H9 (cell line): ENCODE measurements around the gene NT5DC1. TPM values are rescaled to one million over a fixed set of nuclear protein-coding genes. Genes with fewer than 3 reads are reported as not detected.

Experiments used
- DNase-seq: peaks from one replicate; pipeline ENCODE4 v3.0.0-alpha.2; 2017
- H2AFZ ChIP-seq: one replicate; pipeline ENCODE4 v1.6.1; 2013; ENCODE audit warnings: mild to moderate bottlenecking, low read length, control low read depth, moderate library complexity
- H2AK5ac ChIP-seq: 2 replicates; pipeline ENCODE4 v1.6.1; 2013; ENCODE audit warnings: low read length, control low read depth, mixed read lengths; ENCODE audit not compliant: insufficient read length
- H2BK120ac ChIP-seq: one replicate; pipeline ENCODE4 v1.6.1; 2013; ENCODE audit warnings: low read depth, mild to moderate bottlenecking, low read length, control low read depth, inconsistent platforms; ENCODE audit not compliant: poor library complexity, severe bottlenecking
- H2BK12ac ChIP-seq: 2 replicates; pipeline ENCODE4 v1.6.1; 2013; ENCODE audit warnings: low read length, control low read depth, mixed read lengths, low read depth; ENCODE audit not compliant: insufficient read length
- H2BK15ac ChIP-seq: 2 replicates; pipeline ENCODE4 v1.6.1; 2013; ENCODE audit warnings: low read depth, low read length, control low read depth
- H2BK20ac ChIP-seq: one replicate; pipeline ENCODE4 v1.6.1; 2013; ENCODE audit warnings: low read depth, mild to moderate bottlenecking, low read length, control low read depth, inconsistent platforms; ENCODE audit not compliant: poor library complexity, severe bottlenecking
- H2BK5ac ChIP-seq: 2 replicates; pipeline ENCODE4 v1.6.1; 2013; ENCODE audit warnings: low read length, control low read depth, mixed read lengths; ENCODE audit not compliant: insufficient read length
- H3K14ac ChIP-seq: 2 replicates; pipeline ENCODE4 v1.6.1; 2013; ENCODE audit warnings: low read length, control low read depth; ENCODE audit not compliant: insufficient read depth
- H3K18ac ChIP-seq: 2 replicates; pipeline ENCODE4 v1.6.1; 2013; ENCODE audit warnings: low read depth, mild to moderate bottlenecking, mixed read lengths, low read length, control low read depth; ENCODE audit not compliant: insufficient read length
- H3K23ac ChIP-seq: 2 replicates; pipeline ENCODE4 v1.6.1; 2013; ENCODE audit warnings: low read length, control low read depth, mixed read lengths, low read depth; ENCODE audit not compliant: insufficient read length
- H3K23me2 ChIP-seq: 2 replicates; pipeline ENCODE4 v1.6.1; 2013; ENCODE audit warnings: low read depth, mild to moderate bottlenecking, mixed read lengths, low read length, control low read depth; ENCODE audit not compliant: insufficient read length, poor library complexity, severe bottlenecking
- H3K27ac ChIP-seq: 2 replicates; pipeline ENCODE4 v1.5.1; 2013; ENCODE audit warnings: low read length, control low read depth, mixed read lengths, low read depth; ENCODE audit not compliant: insufficient read length
- H3K27me3 ChIP-seq: 2 replicates; pipeline ENCODE4 v1.6.1; 2013; ENCODE audit warnings: low read length, control low read depth, inconsistent platforms; ENCODE audit not compliant: insufficient read depth
- H3K4ac ChIP-seq: 2 replicates; pipeline ENCODE4 v1.6.1; 2013; ENCODE audit warnings: low read depth, mild to moderate bottlenecking, control low read depth, inconsistent platforms, low read length, moderate library complexity
- H3K4me1 ChIP-seq: 2 replicates; pipeline ENCODE4 v1.6.1; 2013; ENCODE audit warnings: low read length, control low read depth, inconsistent platforms; ENCODE audit not compliant: insufficient read depth
- H3K4me2 ChIP-seq: 2 replicates; pipeline ENCODE4 v1.6.1; 2013; ENCODE audit warnings: low read length, control low read depth, mixed read lengths; ENCODE audit not compliant: insufficient read length, insufficient read depth
- H3K56ac ChIP-seq: 2 replicates; pipeline ENCODE4 v1.6.1; 2013; ENCODE audit warnings: low read depth, mild to moderate bottlenecking, mixed read lengths, low read length, control low read depth; ENCODE audit not compliant: insufficient read length
- H3K79me1 ChIP-seq: 2 replicates; pipeline ENCODE4 v1.6.1; 2013; ENCODE audit warnings: low read depth, mild to moderate bottlenecking, moderate library complexity, low read length, control low read depth, inconsistent platforms; ENCODE audit not compliant: insufficient read depth, poor library complexity, severe bottlenecking
- H3K79me2 ChIP-seq: 2 replicates; pipeline ENCODE4 v1.6.1; 2013; ENCODE audit warnings: low read length, control low read depth, inconsistent platforms; ENCODE audit not compliant: insufficient read depth
- H3K9ac ChIP-seq: 2 replicates; pipeline ENCODE4 v1.6.1; 2013; ENCODE audit warnings: low read length, control low read depth, mixed read lengths; ENCODE audit not compliant: insufficient read length; ENCODE audit errors: extremely low read depth
- H3K9me3 ChIP-seq: one replicate; pipeline ENCODE4 v1.6.1; 2013; ENCODE audit warnings: low read depth, low read length, inconsistent platforms; ENCODE audit not compliant: control insufficient read depth
- H3T11ph ChIP-seq: one replicate; pipeline ENCODE4 v1.6.1; 2013; ENCODE audit warnings: mild to moderate bottlenecking, low read length, control low read depth, inconsistent platforms
- H4K20me1 ChIP-seq: one replicate; pipeline ENCODE4 v1.6.1; 2013; ENCODE audit not compliant: control insufficient read depth, insufficient read length, insufficient read depth
- H4K5ac ChIP-seq: 2 replicates; pipeline ENCODE4 v1.6.1; 2013; ENCODE audit warnings: low read depth, mild to moderate bottlenecking, mixed read lengths, low read length, control low read depth; ENCODE audit not compliant: insufficient read length
- H4K8ac ChIP-seq: replicated peaks from 2 replicates; pipeline ENCODE4 v1.6.1; 2013; ENCODE audit warnings: low read length, control low read depth, mixed read lengths, low read depth; ENCODE audit not compliant: insufficient read length
- H4K91ac ChIP-seq: 2 replicates; pipeline ENCODE4 v1.6.1; 2013; ENCODE audit warnings: low read depth, mild to moderate bottlenecking, moderate library complexity, mixed read lengths, low read length, control low read depth; ENCODE audit not compliant: insufficient read length
- H3K27ac Mint-ChIP-seq, 3 experiments: 2 replicates in 2 of 3; 3 replicates in 1 of 3; pipeline ENCODE4 v1.8.0; 2020 to 2021; ENCODE audit warnings: mixed read lengths in 3 of 3, mild to moderate bottlenecking in 1 of 3, moderate library complexity in 1 of 3
- H3K27me3 Mint-ChIP-seq: 2 replicates; pipeline ENCODE4 v1.8.0; 2021; ENCODE audit warnings: low read depth, mild to moderate bottlenecking, moderate library complexity, mixed read lengths
- H3K36me3 Mint-ChIP-seq, 3 experiments: 2 replicates in 2 of 3; 3 replicates in 1 of 3; pipeline ENCODE4 v1.8.0; 2020 to 2021; ENCODE audit warnings: low read depth in 3 of 3, mixed read lengths in 3 of 3; ENCODE audit not compliant: insufficient read depth in 1 of 3
- H3K4me1 Mint-ChIP-seq, 2 experiments: 2 replicates each; pipeline ENCODE4 v1.8.0; 2020; ENCODE audit warnings: mixed read lengths in 2 of 2
- H3K4me3 Mint-ChIP-seq, 2 experiments: 2 replicates in 1 of 2; 3 replicates in 1 of 2; pipeline ENCODE4 v1.8.0; 2020 to 2021; ENCODE audit warnings: mild to moderate bottlenecking in 2 of 2, mixed read lengths in 2 of 2, moderate library complexity in 1 of 2
- H3K9me3 Mint-ChIP-seq, 2 experiments: 2 replicates in 1 of 2; 3 replicates in 1 of 2; pipeline ENCODE4 v1.8.0; 2020; ENCODE audit warnings: mild to moderate bottlenecking in 2 of 2, mixed read lengths in 2 of 2, moderate library complexity in 1 of 2
- WGBS: extraction: QIAGEN DNeasy Blood & Tissue Kit; methylation state at CpG from one replicate; pipeline ENCODE4 v1.1.7; 2013; ENCODE audit warnings: missing lambda C conversion rate, low lambda C conversion rate, mixed read lengths; ENCODE audit not compliant: insufficient read length; ENCODE audit errors: extremely low coverage; 5-methylcytosine and 5-hydroxymethylcytosine counted together
- total RNA-seq: library from RNA; stranded (reverse); gene quantifications from 2 replicates; pipeline ENCODE4 v1.2.1, GENCODE V29; 2021
- TF ChIP-seq, protein P1 (sequence below): fragments of 200-600 bp; sonication (generic); conservative IDR thresholded peaks from 3 replicates; pipeline ENCODE4 v1.8.0; 2021; ENCODE audit warnings: antibody characterized with exemption, mild to moderate bottlenecking

NT5DC1 gene
- total RNA-seq, 1 experiment from 2014 or later: 64.9 TPM

DNA sequence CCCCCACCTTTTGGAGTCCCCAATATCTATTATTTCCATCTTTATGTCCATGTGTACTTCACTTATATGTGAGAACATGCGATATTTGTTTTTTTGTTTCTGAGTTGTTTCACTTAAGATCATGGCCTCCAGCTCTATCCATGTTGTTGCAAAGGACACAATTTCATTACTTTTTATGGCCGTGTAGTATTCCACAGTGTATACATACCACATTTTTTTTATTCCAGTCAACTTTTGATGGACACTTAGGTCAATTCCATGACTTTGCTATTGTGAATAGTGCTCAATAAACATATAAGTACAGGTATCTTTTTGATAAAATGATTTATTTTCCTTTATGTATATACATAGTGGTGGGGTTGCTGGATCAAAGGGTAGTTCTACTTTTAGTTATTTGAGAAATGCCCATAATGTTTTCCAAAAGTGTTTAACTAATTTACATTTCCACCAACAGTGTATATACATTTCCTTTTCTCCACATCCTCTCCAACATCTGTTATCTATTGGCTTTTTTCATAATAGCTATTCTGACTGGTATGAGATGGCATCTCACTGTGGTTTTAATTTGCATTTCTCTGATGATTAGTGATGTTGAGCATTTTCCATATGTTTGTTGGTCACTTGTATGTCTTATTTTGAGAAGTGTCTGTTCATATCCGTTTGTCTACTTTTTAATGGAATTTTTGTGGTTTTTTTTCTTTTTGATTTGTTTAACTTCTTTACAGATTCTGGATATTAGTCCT, 59.3 kb downstream of the NT5DC1 start:
- H3K9me3 ChIP-seq: no peaks in the 10 kb centered on the region
- H3K9ac ChIP-seq: no peak overlapping the region
- peaks cover 6 to 7% of the 10 kb centered on the region in 2 experiments; a peak in 2 of 5 replicates for H3K9me3 Mint-ChIP-seq
- no peak overlapping the region for H2BK12ac ChIP-seq
- H3K4me1 Mint-ChIP-seq: peaks cover 4 to 10% of the 10 kb centered on the region in 2 experiments
- no peak overlapping the region for H3K4ac ChIP-seq
- H3K36me3 Mint-ChIP-seq: peaks cover 11 to 32% (median 13%) of the 10 kb centered on the region in 3 experiments
- no peak overlapping the region for H3K4me2 ChIP-seq
- no peak overlapping the region for H3K27ac ChIP-seq
- no peak overlapping the region for H3K56ac ChIP-seq
- H2BK120ac ChIP-seq: no peak overlapping the region
- no peak overlapping the region for H2BK15ac ChIP-seq
- H4K91ac ChIP-seq: no peak overlapping the region
- peaks cover 4% of the 10 kb centered on the region; the same call in 1 of the 2 replicates for H3K4me1 ChIP-seq
- H3K79me2 ChIP-seq: no peaks in the 10 kb centered on the region
- no peak overlapping the region for H3K27ac Mint-ChIP-seq
- no peaks in the 10 kb centered on the region for H3K79me1 ChIP-seq
- no CpG with 5 or more reads among the region's 3 CpGs for WGBS
- no peak overlapping the region for H4K5ac ChIP-seq
- H3K23me2 ChIP-seq: no peaks in the 10 kb centered on the region
- H3K18ac ChIP-seq: no peak overlapping the region
- no peak overlapping the region for H2BK20ac ChIP-seq
- H3K27me3 ChIP-seq: no peaks in the 10 kb centered on the region
- no peak overlapping the region for H3K23ac ChIP-seq
- H3K4me3 Mint-ChIP-seq: no peak overlapping the region
- DNase-seq: no peak
- no peaks in the 10 kb centered on the region for H4K20me1 ChIP-seq
- H3K14ac ChIP-seq: no peak overlapping the region
- TF ChIP-seq, protein P1, sequence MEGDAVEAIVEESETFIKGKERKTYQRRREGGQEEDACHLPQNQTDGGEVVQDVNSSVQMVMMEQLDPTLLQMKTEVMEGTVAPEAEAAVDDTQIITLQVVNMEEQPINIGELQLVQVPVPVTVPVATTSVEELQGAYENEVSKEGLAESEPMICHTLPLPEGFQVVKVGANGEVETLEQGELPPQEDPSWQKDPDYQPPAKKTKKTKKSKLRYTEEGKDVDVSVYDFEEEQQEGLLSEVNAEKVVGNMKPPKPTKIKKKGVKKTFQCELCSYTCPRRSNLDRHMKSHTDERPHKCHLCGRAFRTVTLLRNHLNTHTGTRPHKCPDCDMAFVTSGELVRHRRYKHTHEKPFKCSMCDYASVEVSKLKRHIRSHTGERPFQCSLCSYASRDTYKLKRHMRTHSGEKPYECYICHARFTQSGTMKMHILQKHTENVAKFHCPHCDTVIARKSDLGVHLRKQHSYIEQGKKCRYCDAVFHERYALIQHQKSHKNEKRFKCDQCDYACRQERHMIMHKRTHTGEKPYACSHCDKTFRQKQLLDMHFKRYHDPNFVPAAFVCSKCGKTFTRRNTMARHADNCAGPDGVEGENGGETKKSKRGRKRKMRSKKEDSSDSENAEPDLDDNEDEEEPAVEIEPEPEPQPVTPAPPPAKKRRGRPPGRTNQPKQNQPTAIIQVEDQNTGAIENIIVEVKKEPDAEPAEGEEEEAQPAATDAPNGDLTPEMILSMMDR: no peak
- H2BK5ac ChIP-seq: no peak overlapping the region
- no peak overlapping the region for H3T11ph ChIP-seq
- no peaks in the 10 kb centered on the region for H3K27me3 Mint-ChIP-seq
- H2AK5ac ChIP-seq: no peak overlapping the region
- H2AFZ ChIP-seq: no peak overlapping the region
- H4K8ac ChIP-seq: no peak overlapping the region
